ENCODE results near the gene RPP21.

RPP21 gene

DNA sequence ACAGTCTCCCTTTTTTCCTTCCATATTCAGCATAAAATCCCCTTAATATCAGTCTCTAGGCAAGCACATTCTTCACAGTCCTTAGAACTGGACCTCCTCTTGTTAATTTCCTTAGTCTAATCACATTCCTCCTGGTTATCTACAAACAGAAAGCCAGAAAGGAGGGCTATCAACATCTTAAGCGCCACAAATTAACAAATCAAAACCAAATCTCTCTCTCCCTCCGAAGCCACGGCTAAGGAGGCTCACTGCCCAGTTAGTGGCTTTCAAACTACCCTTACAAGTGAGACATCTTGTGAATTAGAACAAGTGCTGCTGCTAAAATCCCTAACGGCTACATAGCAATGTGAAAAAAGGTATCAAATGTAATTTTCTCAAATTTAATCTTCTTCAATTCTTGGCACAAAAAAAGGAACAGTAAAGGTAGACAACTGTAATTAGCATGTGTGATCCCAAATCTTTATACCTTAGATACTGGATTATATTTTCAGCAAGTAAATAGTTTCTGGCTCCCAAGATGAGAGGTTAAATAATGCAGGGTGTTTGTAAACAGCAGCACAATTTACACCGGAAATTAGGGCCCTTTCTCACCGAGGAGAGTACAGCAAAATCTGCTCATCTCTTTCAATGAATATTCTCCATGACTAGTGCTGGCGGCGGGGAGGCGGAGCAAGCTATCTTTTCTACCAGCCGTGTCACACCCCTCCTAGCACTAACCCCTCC, 19.6 kb upstream of the RPP21 start:
- TF ChIP-seq, protein P1, sequence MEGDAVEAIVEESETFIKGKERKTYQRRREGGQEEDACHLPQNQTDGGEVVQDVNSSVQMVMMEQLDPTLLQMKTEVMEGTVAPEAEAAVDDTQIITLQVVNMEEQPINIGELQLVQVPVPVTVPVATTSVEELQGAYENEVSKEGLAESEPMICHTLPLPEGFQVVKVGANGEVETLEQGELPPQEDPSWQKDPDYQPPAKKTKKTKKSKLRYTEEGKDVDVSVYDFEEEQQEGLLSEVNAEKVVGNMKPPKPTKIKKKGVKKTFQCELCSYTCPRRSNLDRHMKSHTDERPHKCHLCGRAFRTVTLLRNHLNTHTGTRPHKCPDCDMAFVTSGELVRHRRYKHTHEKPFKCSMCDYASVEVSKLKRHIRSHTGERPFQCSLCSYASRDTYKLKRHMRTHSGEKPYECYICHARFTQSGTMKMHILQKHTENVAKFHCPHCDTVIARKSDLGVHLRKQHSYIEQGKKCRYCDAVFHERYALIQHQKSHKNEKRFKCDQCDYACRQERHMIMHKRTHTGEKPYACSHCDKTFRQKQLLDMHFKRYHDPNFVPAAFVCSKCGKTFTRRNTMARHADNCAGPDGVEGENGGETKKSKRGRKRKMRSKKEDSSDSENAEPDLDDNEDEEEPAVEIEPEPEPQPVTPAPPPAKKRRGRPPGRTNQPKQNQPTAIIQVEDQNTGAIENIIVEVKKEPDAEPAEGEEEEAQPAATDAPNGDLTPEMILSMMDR (IDR thresholded peaks at IDR 0.05; ENCODE audit: borderline replicate concordance, insufficient read depth, low read depth, low read length), result no peak
- H3K4me3 ChIP-seq (ENCODE audit: low read depth, low read length), result peak overlapping the region; percentile 62

DNA sequence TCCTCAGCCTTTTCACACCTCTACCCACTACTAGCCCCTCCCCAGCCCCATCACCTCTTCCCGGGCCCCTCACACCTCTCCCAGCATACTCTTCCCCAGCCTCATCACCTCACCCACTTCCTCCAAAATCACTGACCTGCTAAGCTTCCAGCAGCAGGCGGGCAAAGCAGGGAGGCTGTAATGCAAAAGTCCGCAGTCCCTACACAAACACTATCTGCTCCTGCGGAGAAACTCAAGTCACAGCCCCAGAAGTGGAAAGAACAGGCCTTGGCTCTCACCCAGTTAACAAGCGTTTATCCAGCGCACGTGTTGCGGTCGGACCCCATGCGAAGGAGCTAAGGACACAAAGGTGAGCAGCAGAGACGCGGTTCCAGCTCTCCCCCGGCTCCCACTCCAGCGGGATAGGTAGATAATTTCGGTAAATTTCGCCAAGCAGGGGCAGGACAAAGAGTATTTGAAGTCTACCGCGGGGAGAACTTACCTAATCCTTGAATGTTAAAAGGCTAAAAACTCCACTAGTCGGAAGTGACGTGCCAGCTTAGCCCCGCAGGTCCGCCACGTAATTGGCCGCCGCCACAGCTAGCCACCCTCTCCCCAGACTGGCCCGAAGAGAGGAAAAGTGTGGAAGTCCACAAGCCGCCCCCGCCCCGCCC, 19.0 kb upstream of the RPP21 start:
- TF ChIP-seq, protein P1 (IDR thresholded peaks at IDR 0.05; ENCODE audit: borderline replicate concordance, insufficient read depth, low read depth, low read length), result no peak

DNA sequence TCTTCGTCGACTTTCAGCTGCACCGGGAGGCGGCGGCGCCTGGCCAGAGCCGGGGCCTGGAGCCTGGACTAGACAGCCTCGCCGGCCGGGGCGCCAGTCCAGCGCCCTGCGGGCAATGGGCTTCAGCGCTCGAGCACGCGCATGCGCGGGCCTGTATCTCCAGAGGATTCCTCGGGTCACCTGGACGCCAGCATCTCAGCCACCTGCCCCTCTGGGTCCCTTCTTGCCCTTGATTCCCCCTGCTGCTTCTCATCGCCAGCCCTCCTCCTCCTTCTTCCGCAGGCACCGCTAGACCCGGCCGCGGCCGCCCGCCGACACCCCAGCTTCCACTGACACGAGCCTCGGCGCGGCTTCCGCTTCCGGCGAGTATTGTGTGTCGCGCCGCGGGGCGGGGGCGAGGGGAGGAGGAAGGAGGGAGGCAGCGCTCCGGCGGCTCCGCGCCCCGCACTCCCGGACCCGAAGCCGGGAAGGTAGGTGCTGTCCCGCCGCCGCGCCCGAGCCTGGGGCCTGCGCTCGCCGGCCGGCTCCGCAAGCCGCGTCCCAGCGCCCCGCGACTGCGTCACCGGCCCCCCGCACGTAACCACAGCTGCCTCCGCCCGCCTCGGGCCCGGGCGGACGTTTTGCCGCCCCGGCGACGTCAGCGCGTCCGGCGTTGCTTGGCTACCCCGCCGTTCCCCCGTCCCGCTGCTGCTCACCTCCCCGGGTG, 18.3 kb upstream of the RPP21 start, which contains the start of gene TRIM39:
Gene TRIM39 (plus strand): TSS at position 402 of the 706 bp plus-strand sequence. CDS start 2,391 bp downstream, outside the sequence.
- TF ChIP-seq, protein P1 (IDR thresholded peaks at IDR 0.05; ENCODE audit: borderline replicate concordance, insufficient read depth, low read depth, low read length), result no peak
- peak within 1 kb of the TSS; percentile 62 for H3K4me3 ChIP-seq (ENCODE audit: low read depth, low read length)

More for the DNA sequence above, 19.0 kb upstream of the RPP21 start:
- H3K4me3 ChIP-seq (ENCODE audit: low read depth, low read length), result peak overlapping the region; percentile 62

DNA sequence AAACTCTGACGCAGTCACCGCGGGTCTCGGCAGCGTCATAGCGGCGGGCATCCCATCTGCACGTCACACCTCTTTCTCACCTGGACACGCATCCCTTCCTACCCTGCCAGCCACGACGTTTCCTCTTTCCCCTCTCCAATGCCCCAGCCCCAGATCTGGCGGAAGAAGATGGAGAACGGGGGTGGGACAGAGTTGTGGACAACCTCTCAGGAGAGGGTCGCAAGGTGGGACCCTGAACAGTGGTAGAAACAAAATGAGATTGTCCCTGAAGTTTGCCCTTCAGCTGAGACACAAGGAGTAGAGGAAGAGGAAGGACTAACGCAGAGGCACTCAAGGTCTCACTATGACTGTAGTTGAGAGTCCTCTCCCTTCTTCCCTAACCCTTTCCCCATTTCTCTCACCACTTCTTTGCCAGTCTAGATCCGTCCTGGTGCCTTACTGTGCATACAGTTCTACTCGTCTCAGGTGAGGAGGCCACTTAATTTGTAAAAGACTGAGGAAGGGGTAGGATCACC, 17.7 kb upstream of the RPP21 start:
- peak overlapping the region; percentile 62 for H3K4me3 ChIP-seq (ENCODE audit: low read depth, low read length)
- TF ChIP-seq, protein P1 (IDR thresholded peaks at IDR 0.05; ENCODE audit: borderline replicate concordance, insufficient read depth, low read depth, low read length), result no peak

DNA sequence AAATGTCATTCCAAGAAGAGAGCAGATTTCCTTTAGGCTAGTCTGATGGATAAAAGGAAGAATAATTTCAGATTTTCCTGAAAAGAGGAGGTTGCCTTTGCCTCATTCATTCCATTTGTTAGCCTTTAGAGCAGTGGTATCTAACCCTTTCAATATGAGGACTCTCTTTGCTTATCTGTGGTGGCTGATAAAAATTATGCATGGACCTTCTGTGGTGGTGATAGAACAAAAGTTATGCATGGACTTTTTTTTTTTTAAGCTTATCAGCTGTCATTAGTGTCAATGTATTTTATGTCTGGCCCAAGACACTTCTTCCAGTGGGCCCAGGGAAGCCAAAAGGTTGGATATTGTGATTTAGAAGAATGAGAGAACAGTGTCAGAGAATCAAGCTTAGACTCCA, 16.6 kb upstream of the RPP21 start:
- TF ChIP-seq, protein P1 (IDR thresholded peaks at IDR 0.05; ENCODE audit: borderline replicate concordance, insufficient read depth, low read depth, low read length), result no peak
- no peak overlapping the region for H3K4me3 ChIP-seq (ENCODE audit: low read depth, low read length)

DNA sequence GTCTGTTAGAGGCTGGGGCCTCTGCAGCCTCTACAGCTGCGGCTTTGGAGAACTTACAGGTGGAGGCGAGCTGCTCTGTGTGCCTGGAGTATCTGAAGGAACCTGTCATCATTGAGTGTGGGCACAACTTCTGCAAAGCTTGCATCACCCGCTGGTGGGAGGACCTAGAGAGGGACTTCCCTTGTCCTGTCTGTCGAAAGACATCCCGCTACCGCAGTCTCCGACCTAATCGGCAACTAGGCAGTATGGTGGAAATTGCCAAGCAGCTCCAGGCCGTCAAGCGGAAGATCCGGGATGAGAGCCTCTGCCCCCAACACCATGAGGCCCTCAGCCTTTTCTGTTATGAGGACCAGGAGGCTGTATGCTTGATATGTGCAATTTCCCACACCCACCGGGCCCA, 15.6 kb upstream of the RPP21 start:
- TF ChIP-seq, protein P1 (IDR thresholded peaks at IDR 0.05; ENCODE audit: borderline replicate concordance, insufficient read depth, low read depth, low read length), result no peak
- H3K4me3 ChIP-seq (ENCODE audit: low read depth, low read length), result no peak overlapping the region
